Breast epithelium (tissue), 3 donors: Measurements from ENCODE around the gene NEK6.

Experiments
- CTCF ChIP-seq, 3 donors: fragments of 450-650 bp; IDR thresholded peaks; one replicate each; pipeline ENCODE4 v1.5.1; 2016 to 2017; ENCODE audit warnings: antibody characterized with exemption in 3 of 3, mild to moderate bottlenecking in 3 of 3, moderate library complexity in 3 of 3
- POLR2AphosphoS5 ChIP-seq, 3 donors: sonication (generic); formaldehyde crosslinking; IDR thresholded peaks; one replicate each; pipeline ENCODE4 v1.6.1; 2017; ENCODE audit warnings: antibody characterized with exemption in 3 of 3

- no peak for TF ChIP-seq CTCF (IDR thresholded peaks at IDR 0.05)
- no peak for TF ChIP-seq POLR2AphosphoS5 (IDR thresholded peaks at IDR 0.05)
Measured at GRCh38 chr9:124297915-124298645, 40.3 kb downstream of the NEK6 start.
